ENCODE measurements around the gene CYS1.
A peak's percentile ranks its signal among the peaks of the same experiment; 100 is the strongest.
"Not testable (repeated sequence)": the region's sequence is repeated elsewhere in the genome, so short reads cannot be mapped to it uniquely, and the experiment has no call there.

The CYS1 gene

GRCh38 chr2:10094271-10094814 lies 14.1 kb upstream of the CYS1 start:
- H3K27ac ChIP-seq = no peak overlapping the region
- no peak overlapping the region for H3K4me3 ChIP-seq
- no peak for DNase-seq (ENCODE audit: low spot score)
- TF ChIP-seq, protein P1, sequence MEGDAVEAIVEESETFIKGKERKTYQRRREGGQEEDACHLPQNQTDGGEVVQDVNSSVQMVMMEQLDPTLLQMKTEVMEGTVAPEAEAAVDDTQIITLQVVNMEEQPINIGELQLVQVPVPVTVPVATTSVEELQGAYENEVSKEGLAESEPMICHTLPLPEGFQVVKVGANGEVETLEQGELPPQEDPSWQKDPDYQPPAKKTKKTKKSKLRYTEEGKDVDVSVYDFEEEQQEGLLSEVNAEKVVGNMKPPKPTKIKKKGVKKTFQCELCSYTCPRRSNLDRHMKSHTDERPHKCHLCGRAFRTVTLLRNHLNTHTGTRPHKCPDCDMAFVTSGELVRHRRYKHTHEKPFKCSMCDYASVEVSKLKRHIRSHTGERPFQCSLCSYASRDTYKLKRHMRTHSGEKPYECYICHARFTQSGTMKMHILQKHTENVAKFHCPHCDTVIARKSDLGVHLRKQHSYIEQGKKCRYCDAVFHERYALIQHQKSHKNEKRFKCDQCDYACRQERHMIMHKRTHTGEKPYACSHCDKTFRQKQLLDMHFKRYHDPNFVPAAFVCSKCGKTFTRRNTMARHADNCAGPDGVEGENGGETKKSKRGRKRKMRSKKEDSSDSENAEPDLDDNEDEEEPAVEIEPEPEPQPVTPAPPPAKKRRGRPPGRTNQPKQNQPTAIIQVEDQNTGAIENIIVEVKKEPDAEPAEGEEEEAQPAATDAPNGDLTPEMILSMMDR (IDR thresholded peaks at IDR 0.05) = no peak

DNA sequence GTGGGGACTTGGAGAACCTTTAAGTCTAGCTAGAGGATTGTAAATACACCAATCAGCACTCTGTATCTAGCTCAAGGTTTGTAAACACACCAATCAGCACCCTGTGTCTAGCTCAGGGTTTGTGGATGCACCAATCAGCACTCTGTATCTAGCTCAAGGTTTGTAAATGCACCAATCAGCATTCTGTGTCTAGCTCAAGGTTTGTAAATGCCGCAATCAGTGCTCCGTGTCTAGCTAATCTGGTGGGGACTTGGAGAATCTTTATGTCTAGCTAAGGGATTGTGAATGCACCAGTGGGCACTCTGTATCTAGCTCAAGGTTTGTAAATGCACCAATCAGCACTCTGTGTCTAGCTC lies 11.7 kb upstream of the CYS1 start:
- peak overlapping the region; percentile 57 for H3K4me3 ChIP-seq
- DNase-seq (ENCODE audit: low spot score); H3K27ac ChIP-seq: not testable (repeated sequence)

GRCh38 chr2:10091182-10091888 lies 11.1 kb upstream of the CYS1 start:
- TF ChIP-seq, protein P1 (IDR thresholded peaks at IDR 0.05) = no peak
- H3K4me3 ChIP-seq = peak overlapping the region; percentile 57
- DNase-seq (ENCODE audit: low spot score) = no peak
- H3K27ac ChIP-seq = no peak overlapping the region

DNA sequence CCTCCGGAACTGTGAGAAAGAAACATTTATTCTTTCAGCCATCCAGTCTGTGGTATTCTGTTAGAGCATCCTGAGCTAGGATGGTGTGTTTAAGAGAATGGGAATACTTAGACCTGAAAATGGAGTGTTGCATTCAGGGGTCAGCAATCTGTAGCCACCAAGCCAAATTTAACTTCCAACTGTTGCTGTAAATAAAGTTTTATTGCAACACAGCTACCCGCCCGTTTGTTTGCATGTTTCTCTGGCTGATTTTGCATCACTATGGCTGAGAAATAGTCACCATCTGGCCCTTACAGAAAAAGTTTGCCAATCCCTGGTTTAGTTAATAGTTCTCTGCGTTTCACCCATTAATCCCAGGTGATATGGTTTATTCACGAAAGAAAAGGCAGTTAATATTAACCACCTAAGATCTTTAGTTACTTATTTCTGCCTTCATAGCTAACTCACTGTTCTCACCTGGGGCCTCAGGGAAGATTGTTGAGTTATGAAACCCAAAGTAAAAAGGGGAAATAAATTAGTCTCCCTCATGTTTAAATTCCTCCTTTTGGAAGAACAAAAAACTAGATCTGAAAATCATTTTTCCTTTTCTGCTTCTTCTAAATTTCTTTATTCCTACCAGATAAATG lies 9.5 kb upstream of the CYS1 start:
- DNase-seq (ENCODE audit: low spot score) = no peak
- TF ChIP-seq, protein P1 (IDR thresholded peaks at IDR 0.05) = no peak
- no peak overlapping the region for H3K4me3 ChIP-seq
- no peak overlapping the region for H3K27ac ChIP-seq

- H3K27ac ChIP-seq = no peak overlapping the region
- no peak for DNase-seq (ENCODE audit: low spot score)
- TF ChIP-seq, protein P1 (IDR thresholded peaks at IDR 0.05) = no peak
- no peak overlapping the region for H3K4me3 ChIP-seq
Observed at GRCh38 chr2:10087360-10087759, 7.1 kb upstream of the CYS1 start.

GRCh38 chr2:10086950-10087349 lies 6.7 kb upstream of the CYS1 start:
- TF ChIP-seq, protein P1 (IDR thresholded peaks at IDR 0.05) = no peak
- H3K27ac ChIP-seq = no peak overlapping the region
- H3K4me3 ChIP-seq = no peak overlapping the region
- no peak for DNase-seq (ENCODE audit: low spot score)

DNA sequence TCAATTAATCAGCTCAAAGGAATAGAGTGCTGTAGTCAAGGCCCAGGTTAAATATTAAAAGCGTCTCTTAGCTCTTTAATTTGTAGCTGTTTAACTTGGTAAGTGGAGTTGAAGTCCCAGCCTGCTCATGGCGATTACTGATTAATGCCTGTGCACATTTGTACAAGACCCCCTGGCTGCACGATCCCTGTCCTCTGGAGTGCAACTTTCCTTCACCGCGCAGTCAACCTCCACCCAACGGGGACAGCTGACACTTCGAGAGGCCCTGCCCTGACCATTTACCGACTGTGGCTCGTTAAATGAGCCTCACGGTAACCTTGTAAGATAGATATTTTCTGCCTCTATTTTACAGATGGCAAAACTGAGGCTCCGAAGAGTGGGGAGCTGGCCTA lies 5.5 kb upstream of the CYS1 start:
- no peak for DNase-seq (ENCODE audit: low spot score)
- H3K27ac ChIP-seq = no peak overlapping the region
- H3K4me3 ChIP-seq = no peak overlapping the region
- TF ChIP-seq, protein P1 (IDR thresholded peaks at IDR 0.05) = no peak
